Measurements from ENCODE around the gene CPB2. TPM values are rescaled to one million over a fixed set of nuclear protein-coding genes. Genes with fewer than 3 reads are reported as not detected.
A peak's percentile ranks its signal among the peaks of the same experiment; 100 is the strongest.

Gene CPB2
- total and polyA plus RNA-seq, 4 donors = not detected

DNA sequence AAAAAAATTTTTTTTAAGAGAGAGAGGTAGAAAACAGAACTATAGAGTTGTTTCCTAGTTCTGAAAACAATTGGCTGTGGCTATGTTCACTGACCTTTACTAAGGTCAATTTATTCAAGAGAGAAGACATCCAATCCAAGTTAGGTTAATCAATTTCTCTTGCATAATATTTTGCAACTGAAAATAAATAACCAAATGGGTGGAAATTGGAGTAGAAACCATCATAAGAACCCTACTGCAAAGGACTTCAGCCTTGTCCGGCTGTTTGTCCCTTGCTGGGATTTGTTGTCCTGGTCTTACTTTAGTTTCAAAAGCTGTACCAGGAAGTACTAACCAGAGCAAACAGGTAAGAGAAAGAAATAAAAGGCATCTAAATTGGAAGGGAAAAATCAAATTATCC is 29.0 kb downstream of the CPB2 start:
- Histone ChIP-seq H3K36me3 (ENCODE audit: control insufficient read depth in 1 of 2, insufficient read depth in 2 of 2, low read length in 1 of 2) (no peaks in the 10 kb centered on the region), H3K4me1 (ENCODE audit: control insufficient read depth in 1 of 2, insufficient read depth in 2 of 2, low read length in 2 of 2) (no peaks in the 10 kb centered on the region), H3K4me3 (ENCODE audit: low read length in 2 of 2) (no peak overlapping the region), H3K9me3 (ENCODE audit: control insufficient read depth, low read length) (peaks cover 1% of the 10 kb centered on the region), H3K27me3 (ENCODE audit: control insufficient read depth in 1 of 2, insufficient read depth in 2 of 2, low read length in 1 of 2) (no peaks in the 10 kb centered on the region), H3K27ac (ENCODE audit: low read depth in 1 of 2, low read length in 2 of 2) (no peak overlapping the region)
- DNase-seq = no peak
- ATAC-seq (ENCODE audit: low FRiP score) = no peak
- intact Hi-C loops (cut with DNase I) = no loop called here
- WGBS, 2 donors = 94 to 100% methylated on average over 1 of the region's 1 CpG

DNA sequence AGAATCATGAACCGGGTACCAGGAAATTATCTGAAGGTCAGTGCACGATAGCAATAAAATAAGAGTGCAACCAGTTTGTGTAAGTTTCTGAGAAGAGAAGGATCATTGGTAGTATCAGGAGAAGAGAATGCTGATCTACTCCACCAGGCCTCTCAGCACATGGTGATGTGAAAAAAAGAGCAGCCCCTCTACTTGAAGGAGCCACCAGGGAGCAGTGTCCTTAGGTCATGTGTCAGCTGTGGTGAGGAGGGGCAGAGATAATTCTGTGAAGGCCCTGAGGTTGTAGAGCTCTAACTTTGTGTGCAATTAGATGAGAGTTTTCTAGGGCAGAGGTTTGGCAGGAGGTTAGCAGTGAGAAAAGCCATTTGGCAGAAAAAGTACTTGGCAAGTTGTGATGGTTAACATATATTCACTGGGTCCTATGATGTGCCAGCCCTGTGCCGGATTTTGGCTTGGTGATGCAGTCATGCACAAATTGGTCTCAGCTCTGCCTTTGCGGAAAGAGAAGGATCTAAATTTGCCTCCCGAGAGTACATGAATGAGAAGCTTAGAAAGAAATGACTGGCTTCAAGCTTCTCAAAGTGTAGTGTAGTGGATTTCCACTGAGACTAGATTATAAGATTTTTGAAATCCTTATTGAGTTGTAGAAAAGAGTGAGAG is 33.1 kb downstream of the CPB2 start:
- peaks cover 1% of the 10 kb centered on the region for H3K9me3 ChIP-seq (ENCODE audit: control insufficient read depth, low read length)
- 72% methylated on average over 5 of the region's 5 CpGs for WGBS, 2 donors
- intact Hi-C loops (cut with DNase I) = no loop called here

GRCh38 chr13:46063292-46063691 is 41.5 kb downstream of the CPB2 start:
- DNase-seq = no peak
- 91 to 97% methylated on average over 2 of the region's 2 CpGs for WGBS, 2 donors
- H3K27me3 ChIP-seq (ENCODE audit: control insufficient read depth in 1 of 2, insufficient read depth in 2 of 2, low read length in 1 of 2) = peaks cover 0 to 2% of the 10 kb centered on the region in 2 donors
- no peaks in the 10 kb centered on the region for H3K36me3 ChIP-seq (ENCODE audit: control insufficient read depth in 1 of 2, insufficient read depth in 2 of 2, low read length in 1 of 2)
- H3K4me3 ChIP-seq (ENCODE audit: low read length in 2 of 2) = no peak overlapping the region
- no peak overlapping the region for H3K27ac ChIP-seq (ENCODE audit: low read depth in 1 of 2, low read length in 2 of 2)
- no peaks in the 10 kb centered on the region for H3K4me1 ChIP-seq (ENCODE audit: control insufficient read depth in 1 of 2, insufficient read depth in 2 of 2, low read length in 2 of 2)
- intact Hi-C loops (cut with DNase I) = no loop called here
- H3K9me3 ChIP-seq (ENCODE audit: control insufficient read depth, low read length) = no peaks in the 10 kb centered on the region
- ATAC-seq (ENCODE audit: low FRiP score) = no peak

More for the DNA sequence above, 33.1 kb downstream of the CPB2 start:
- ATAC-seq (ENCODE audit: low FRiP score) = no peak
- no peaks in the 10 kb centered on the region for H3K4me1 ChIP-seq (ENCODE audit: control insufficient read depth in 1 of 2, insufficient read depth in 2 of 2, low read length in 2 of 2)
- H3K27me3 ChIP-seq (ENCODE audit: control insufficient read depth in 1 of 2, insufficient read depth in 2 of 2, low read length in 1 of 2) = no peaks in the 10 kb centered on the region
- DNase-seq = no peak
- no peaks in the 10 kb centered on the region for H3K36me3 ChIP-seq (ENCODE audit: control insufficient read depth in 1 of 2, insufficient read depth in 2 of 2, low read length in 1 of 2)
- no peak overlapping the region for H3K4me3 ChIP-seq (ENCODE audit: low read length in 2 of 2)
- no peak overlapping the region for H3K27ac ChIP-seq (ENCODE audit: low read depth in 1 of 2, low read length in 2 of 2)

- intact Hi-C loops (cut with DNase I) = no loop called here
- 45 to 46% methylated on average over 5 of the region's 5 CpGs for WGBS, 2 donors
- no peak for ATAC-seq (ENCODE audit: low FRiP score)
Observed at GRCh38 chr13:46062185-46062584, 42.6 kb downstream of the CPB2 start.

DNA sequence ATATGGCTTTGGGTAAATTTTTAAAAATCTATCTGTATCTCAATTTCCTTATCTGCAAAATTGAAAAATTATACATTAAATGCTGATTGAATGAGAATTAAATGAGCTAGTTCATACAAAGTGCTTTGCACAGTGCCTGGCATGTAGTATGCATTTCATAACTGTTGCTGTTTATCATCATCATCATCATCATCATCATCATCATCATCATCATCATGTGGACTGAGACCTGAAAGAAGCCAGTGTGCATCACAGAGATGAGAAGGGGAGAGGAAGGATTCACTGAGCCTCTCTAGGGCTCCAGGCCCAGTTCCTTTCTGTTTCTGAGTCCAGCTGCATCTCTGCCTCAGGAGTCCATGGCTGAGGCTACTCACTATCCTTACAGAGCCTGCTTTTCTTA is 45.4 kb downstream of the CPB2 start:
- intact Hi-C loops (cut with DNase I) = no loop called here
- Histone ChIP-seq H3K9me3 (ENCODE audit: control insufficient read depth, low read length) (no peaks in the 10 kb centered on the region), H3K4me1 (ENCODE audit: control insufficient read depth in 1 of 2, insufficient read depth in 2 of 2, low read length in 2 of 2) (no peaks in the 10 kb centered on the region), H3K36me3 (ENCODE audit: control insufficient read depth in 1 of 2, insufficient read depth in 2 of 2, low read length in 1 of 2) (no peaks in the 10 kb centered on the region), H3K4me3 (ENCODE audit: low read length in 2 of 2) (no peak overlapping the region), H3K27ac (ENCODE audit: low read depth in 1 of 2, low read length in 2 of 2) (no peak overlapping the region), H3K27me3 (ENCODE audit: control insufficient read depth in 1 of 2, insufficient read depth in 2 of 2, low read length in 1 of 2) (peaks cover 0 to 2% of the 10 kb centered on the region in 2 donors)
- no peak for ATAC-seq (ENCODE audit: low FRiP score)
- no peak for DNase-seq

More at GRCh38 chr13:46062185-46062584, 42.6 kb downstream of the CPB2 start:
- peaks cover 0 to 2% of the 10 kb centered on the region in 2 donors for H3K27me3 ChIP-seq (ENCODE audit: control insufficient read depth in 1 of 2, insufficient read depth in 2 of 2, low read length in 1 of 2)
- H3K27ac ChIP-seq (ENCODE audit: low read depth in 1 of 2, low read length in 2 of 2) = no peak overlapping the region
- no peak overlapping the region for H3K4me3 ChIP-seq (ENCODE audit: low read length in 2 of 2)
- H3K36me3 ChIP-seq (ENCODE audit: control insufficient read depth in 1 of 2, insufficient read depth in 2 of 2, low read length in 1 of 2) = no peaks in the 10 kb centered on the region
- H3K9me3 ChIP-seq (ENCODE audit: control insufficient read depth, low read length) = no peaks in the 10 kb centered on the region
- DNase-seq = no peak
- no peaks in the 10 kb centered on the region for H3K4me1 ChIP-seq (ENCODE audit: control insufficient read depth in 1 of 2, insufficient read depth in 2 of 2, low read length in 2 of 2)

DNA sequence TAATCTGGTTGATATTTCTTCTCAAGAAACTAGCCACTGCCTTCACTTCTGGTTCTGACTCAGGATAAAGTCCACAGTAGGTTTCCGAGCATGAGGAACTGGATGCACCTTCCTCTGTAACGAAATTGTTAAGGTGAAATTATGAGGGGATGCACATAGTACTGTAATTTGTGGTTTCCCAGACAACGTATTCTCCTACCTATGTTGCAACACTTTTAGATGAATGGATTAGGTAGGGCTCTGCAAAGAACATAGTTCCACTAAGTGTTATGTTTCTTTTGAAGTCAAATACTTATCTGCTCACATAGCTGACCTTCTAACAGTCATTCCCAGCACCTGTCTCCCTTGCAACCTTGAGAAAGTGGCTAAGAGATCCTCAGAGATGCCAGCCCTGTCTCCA is 46.6 kb downstream of the CPB2 start:
- H3K27me3 ChIP-seq (ENCODE audit: control insufficient read depth in 1 of 2, insufficient read depth in 2 of 2, low read length in 1 of 2) = peaks cover 0 to 2% of the 10 kb centered on the region in 2 donors
- H3K4me3 ChIP-seq (ENCODE audit: low read length in 2 of 2) = no peak overlapping the region
- DNase-seq (no peak), ATAC-seq (ENCODE audit: low FRiP score) (no peak)
- no peaks in the 10 kb centered on the region for H3K4me1 ChIP-seq (ENCODE audit: control insufficient read depth in 1 of 2, insufficient read depth in 2 of 2, low read length in 2 of 2)
- no peaks in the 10 kb centered on the region for H3K36me3 ChIP-seq (ENCODE audit: control insufficient read depth in 1 of 2, insufficient read depth in 2 of 2, low read length in 1 of 2)
- 87 to 89% methylated on average over 3 of the region's 3 CpGs for WGBS, 2 donors
- H3K9me3 ChIP-seq (ENCODE audit: control insufficient read depth, low read length) = no peaks in the 10 kb centered on the region
- intact Hi-C loops (cut with DNase I) = no loop called here
- no peak overlapping the region for H3K27ac ChIP-seq (ENCODE audit: low read depth in 1 of 2, low read length in 2 of 2)

- Histone ChIP-seq H3K4me3 (ENCODE audit: low read length in 2 of 2) (no peak overlapping the region), H3K27ac (ENCODE audit: low read depth in 1 of 2, low read length in 2 of 2) (no peak overlapping the region), H3K27me3 (ENCODE audit: control insufficient read depth in 1 of 2, insufficient read depth in 2 of 2, low read length in 1 of 2) (peaks cover 0 to 2% of the 10 kb centered on the region in 2 donors), H3K36me3 (ENCODE audit: control insufficient read depth in 1 of 2, insufficient read depth in 2 of 2, low read length in 1 of 2) (no peaks in the 10 kb centered on the region), H3K9me3 (ENCODE audit: control insufficient read depth, low read length) (no peaks in the 10 kb centered on the region), H3K4me1 (ENCODE audit: control insufficient read depth in 1 of 2, insufficient read depth in 2 of 2, low read length in 2 of 2) (no peaks in the 10 kb centered on the region)
- intact Hi-C loops (cut with DNase I) = no loop called here
- DNase-seq (no peak), ATAC-seq (ENCODE audit: low FRiP score) (no peak)
- WGBS, 2 donors = 58 to 62% methylated on average over 5 of the region's 5 CpGs
Observed at GRCh38 chr13:46057256-46058015, 47.4 kb downstream of the CPB2 start.

- no peak for ATAC-seq (ENCODE audit: low FRiP score)
- no peaks in the 10 kb centered on the region for H3K27me3 ChIP-seq (ENCODE audit: control insufficient read depth in 1 of 2, insufficient read depth in 2 of 2, low read length in 1 of 2)
- intact Hi-C loops (cut with DNase I) = no loop called here
- no peak for DNase-seq
- no peaks in the 10 kb centered on the region for H3K9me3 ChIP-seq (ENCODE audit: control insufficient read depth, low read length)
- no peaks in the 10 kb centered on the region for H3K36me3 ChIP-seq (ENCODE audit: control insufficient read depth in 1 of 2, insufficient read depth in 2 of 2, low read length in 1 of 2)
- WGBS, 2 donors = 23 to 28% methylated on average over 18 of the region's 18 CpGs
- H3K27ac ChIP-seq (ENCODE audit: low read depth in 1 of 2, low read length in 2 of 2) = no peak overlapping the region
- H3K4me1 ChIP-seq (ENCODE audit: control insufficient read depth in 1 of 2, insufficient read depth in 2 of 2, low read length in 2 of 2) = peaks cover 0 to 3% of the 10 kb centered on the region in 2 donors
- H3K4me3 ChIP-seq (ENCODE audit: low read length in 2 of 2) = peak overlapping the region; percentile 66 to 68
Observed at GRCh38 chr13:46053162-46054012, 51.4 kb downstream of the CPB2 start.
